T-helper 1 cell treated with Interleukin-12 subunit alpha and Interleukin-12 subunit beta and Interleukin-4 antibody, amounts not matched to agents 30 μg/mL and 1 μg/mL, for 36 hours (primary cell): Measurements from ENCODE around the gene ARL15.

Experiments
- H3K27ac Mint-ChIP-seq: one replicate; pipeline ENCODE4 v1.8.0; 2021; ENCODE audit warnings: mild to moderate bottlenecking, mixed read lengths
- H3K27me3 Mint-ChIP-seq: one replicate; pipeline ENCODE4 v1.8.0; 2021; ENCODE audit warnings: low read depth, mixed read lengths
- H3K36me3 Mint-ChIP-seq: one replicate; pipeline ENCODE4 v1.8.0; 2021; ENCODE audit warnings: low read depth, mixed read lengths
- H3K4me1 Mint-ChIP-seq: one replicate; pipeline ENCODE4 v1.8.0; 2021; ENCODE audit warnings: low read depth, mixed read lengths
- H3K4me3 Mint-ChIP-seq: one replicate; pipeline ENCODE4 v1.8.0; 2021; ENCODE audit warnings: mild to moderate bottlenecking, moderate library complexity, mixed read lengths
- H3K9me3 Mint-ChIP-seq: one replicate; pipeline ENCODE4 v1.8.0; 2021; ENCODE audit warnings: mixed read lengths

The ARL15 gene

DNA sequence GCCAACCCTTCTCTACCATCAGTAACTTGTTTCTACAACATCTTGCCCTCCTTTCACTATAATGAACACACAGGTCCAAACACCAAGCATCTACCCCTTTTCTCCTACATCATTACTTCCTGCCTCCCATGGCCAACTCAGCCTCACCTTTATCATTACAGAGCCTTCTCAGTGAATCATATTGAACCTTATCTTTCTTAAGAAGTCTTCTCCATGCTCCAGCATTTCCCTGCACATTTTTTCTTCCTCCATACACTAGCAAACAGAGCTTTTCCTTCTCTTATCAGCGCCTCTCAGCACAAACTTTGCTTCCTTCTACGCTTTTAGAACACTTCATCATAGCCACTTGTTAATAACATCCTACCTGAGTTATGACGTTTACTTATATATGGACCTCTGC, 148.2 kb downstream of the ARL15 start:
- H3K27ac Mint-ChIP-seq = no peak overlapping the region
- H3K27me3 Mint-ChIP-seq = no peaks in the 10 kb centered on the region
- no peaks in the 10 kb centered on the region for H3K36me3 Mint-ChIP-seq
- no peaks in the 10 kb centered on the region for H3K9me3 Mint-ChIP-seq
- no peak overlapping the region for H3K4me3 Mint-ChIP-seq
- H3K4me1 Mint-ChIP-seq = no peaks in the 10 kb centered on the region

GRCh38 chr5:54160329-54160728, 150.0 kb downstream of the ARL15 start:
- Mint-ChIP-seq H3K36me3 (no peaks in the 10 kb centered on the region), H3K27me3 (no peaks in the 10 kb centered on the region), H3K4me3 (no peak overlapping the region), H3K9me3 (no peaks in the 10 kb centered on the region), H3K27ac (no peak overlapping the region), H3K4me1 (no peaks in the 10 kb centered on the region)

GRCh38 chr5:54159893-54160195, 150.5 kb downstream of the ARL15 start:
- Mint-ChIP-seq H3K4me3 (no peak overlapping the region), H3K4me1 (no peaks in the 10 kb centered on the region), H3K9me3 (no peaks in the 10 kb centered on the region), H3K27me3 (no peaks in the 10 kb centered on the region), H3K36me3 (no peaks in the 10 kb centered on the region), H3K27ac (no peak overlapping the region)

DNA sequence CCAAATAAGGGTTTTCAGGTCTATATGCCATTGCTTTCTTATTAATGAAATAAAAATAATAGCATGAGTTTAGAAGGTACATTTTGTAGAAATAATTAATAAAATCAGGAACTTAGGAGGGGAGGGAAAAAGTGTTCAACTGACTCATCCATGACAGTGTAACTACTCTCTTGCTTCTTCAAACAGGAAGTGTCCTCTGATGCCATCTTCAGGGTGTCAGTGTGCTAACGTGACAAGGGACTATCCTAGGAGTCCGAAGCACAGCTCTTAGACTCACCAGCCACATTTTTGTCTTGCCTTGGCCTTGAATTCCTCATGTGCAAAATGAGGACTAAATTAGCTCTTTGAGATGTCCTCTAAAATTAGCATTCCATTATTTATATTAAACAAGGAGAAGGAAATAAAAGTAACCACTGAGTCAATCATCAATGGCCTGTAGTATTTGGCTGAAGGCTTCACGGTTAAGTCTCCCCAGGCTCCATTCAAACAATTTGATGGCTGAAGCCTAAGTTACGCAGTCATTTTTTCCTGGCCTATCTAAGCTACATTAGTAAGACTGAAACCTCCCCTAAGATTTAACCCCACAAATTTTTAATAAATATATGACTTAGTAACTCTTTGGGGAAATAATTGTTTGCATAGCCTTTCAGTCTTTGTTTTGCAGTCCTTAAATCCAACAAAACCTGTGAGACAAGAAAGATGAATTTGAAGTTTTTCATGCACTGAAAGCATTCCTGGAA, 151.1 kb downstream of the ARL15 start:
- no peak overlapping the region for H3K27ac Mint-ChIP-seq
- no peak overlapping the region for H3K4me3 Mint-ChIP-seq
- H3K4me1 Mint-ChIP-seq = no peaks in the 10 kb centered on the region
- H3K9me3 Mint-ChIP-seq = no peaks in the 10 kb centered on the region
- H3K36me3 Mint-ChIP-seq = no peaks in the 10 kb centered on the region
- no peaks in the 10 kb centered on the region for H3K27me3 Mint-ChIP-seq

- Mint-ChIP-seq H3K36me3 (no peaks in the 10 kb centered on the region), H3K4me3 (no peak overlapping the region), H3K9me3 (no peaks in the 10 kb centered on the region), H3K4me1 (no peaks in the 10 kb centered on the region), H3K27me3 (no peaks in the 10 kb centered on the region), H3K27ac (no peak overlapping the region)
Observed at GRCh38 chr5:54156577-54156976, 153.8 kb downstream of the ARL15 start.

- Mint-ChIP-seq H3K27ac (no peak overlapping the region), H3K27me3 (no peaks in the 10 kb centered on the region), H3K4me3 (no peak overlapping the region), H3K36me3 (no peaks in the 10 kb centered on the region), H3K4me1 (no peaks in the 10 kb centered on the region), H3K9me3 (no peaks in the 10 kb centered on the region)
Observed at GRCh38 chr5:54150841-54151240, 159.5 kb downstream of the ARL15 start.

GRCh38 chr5:54148858-54149257, 161.5 kb downstream of the ARL15 start:
- no peaks in the 10 kb centered on the region for H3K9me3 Mint-ChIP-seq
- H3K4me3 Mint-ChIP-seq = no peak overlapping the region
- H3K36me3 Mint-ChIP-seq = no peaks in the 10 kb centered on the region
- no peak overlapping the region for H3K27ac Mint-ChIP-seq
- H3K27me3 Mint-ChIP-seq = no peaks in the 10 kb centered on the region
- H3K4me1 Mint-ChIP-seq = no peaks in the 10 kb centered on the region

GRCh38 chr5:54148067-54148845, 162.1 kb downstream of the ARL15 start:
- H3K36me3 Mint-ChIP-seq = no peaks in the 10 kb centered on the region
- H3K4me3 Mint-ChIP-seq = no peak overlapping the region
- no peaks in the 10 kb centered on the region for H3K27me3 Mint-ChIP-seq
- H3K4me1 Mint-ChIP-seq = no peaks in the 10 kb centered on the region
- no peaks in the 10 kb centered on the region for H3K9me3 Mint-ChIP-seq
- H3K27ac Mint-ChIP-seq = no peak overlapping the region

DNA sequence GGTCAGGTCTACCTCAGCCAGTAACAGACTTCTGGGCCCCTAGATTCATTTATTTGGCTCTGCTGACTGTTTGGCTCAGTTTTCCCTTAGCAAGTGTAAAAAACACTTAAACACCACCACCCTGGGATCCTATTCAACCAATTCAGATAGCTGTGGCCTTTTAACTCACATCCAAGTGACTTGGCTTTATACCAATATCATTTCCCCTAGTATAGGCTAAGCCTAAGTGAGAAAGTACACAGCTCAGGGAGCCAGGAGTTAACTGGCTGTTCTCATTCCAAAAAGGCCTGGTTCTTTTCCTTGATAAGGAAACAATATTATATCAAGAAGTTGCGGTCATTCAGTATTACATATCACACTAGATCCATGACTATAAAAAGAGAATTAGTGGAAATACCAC, 163.5 kb downstream of the ARL15 start:
- H3K27ac Mint-ChIP-seq = no peak overlapping the region
- H3K4me1 Mint-ChIP-seq = no peaks in the 10 kb centered on the region

GRCh38 chr5:54146390-54146789, 164.0 kb downstream of the ARL15 start:
- Mint-ChIP-seq H3K4me3 (no peak overlapping the region), H3K27ac (no peak overlapping the region), H3K27me3 (no peaks in the 10 kb centered on the region), H3K9me3 (no peaks in the 10 kb centered on the region), H3K36me3 (no peaks in the 10 kb centered on the region), H3K4me1 (no peaks in the 10 kb centered on the region)

More for the DNA sequence above, 163.5 kb downstream of the ARL15 start:
- Mint-ChIP-seq H3K9me3 (no peaks in the 10 kb centered on the region), H3K36me3 (no peaks in the 10 kb centered on the region), H3K4me3 (no peak overlapping the region), H3K27me3 (no peaks in the 10 kb centered on the region)

- Mint-ChIP-seq H3K4me3 (no peak overlapping the region), H3K27ac (no peak overlapping the region), H3K36me3 (no peaks in the 10 kb centered on the region), H3K9me3 (no peaks in the 10 kb centered on the region), H3K27me3 (no peaks in the 10 kb centered on the region), H3K4me1 (no peaks in the 10 kb centered on the region)
Observed at GRCh38 chr5:54140247-54140840, 170.0 kb downstream of the ARL15 start.

- no peak overlapping the region for H3K27ac Mint-ChIP-seq
Observed at GRCh38 chr5:54136516-54137440, 173.6 kb downstream of the ARL15 start.

DNA sequence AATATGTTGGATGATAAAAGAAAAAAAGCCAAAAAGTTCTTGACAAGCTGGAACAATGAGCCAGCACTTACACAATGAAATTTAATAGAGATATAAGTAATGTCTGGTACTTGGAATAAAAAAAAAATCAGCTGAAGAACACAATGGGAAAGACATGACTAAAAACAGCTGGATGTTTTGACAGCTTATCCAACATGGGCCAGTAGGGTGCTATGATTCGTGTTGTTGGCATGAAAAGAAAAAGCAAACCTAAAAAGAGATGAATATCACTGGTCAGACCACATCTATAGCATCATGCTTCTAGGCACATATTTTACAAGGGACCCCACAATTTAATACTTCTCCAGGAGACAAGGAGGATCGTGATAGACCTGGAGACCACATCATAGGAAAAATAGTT, 175.3 kb downstream of the ARL15 start:
- Mint-ChIP-seq H3K36me3 (no peaks in the 10 kb centered on the region), H3K9me3 (no peaks in the 10 kb centered on the region), H3K4me1 (no peaks in the 10 kb centered on the region)

More at GRCh38 chr5:54136516-54137440, 173.6 kb downstream of the ARL15 start:
- no peak overlapping the region for H3K4me3 Mint-ChIP-seq
- H3K4me1 Mint-ChIP-seq = no peaks in the 10 kb centered on the region
- H3K36me3 Mint-ChIP-seq = no peaks in the 10 kb centered on the region
- H3K9me3 Mint-ChIP-seq = no peaks in the 10 kb centered on the region
- no peaks in the 10 kb centered on the region for H3K27me3 Mint-ChIP-seq

GRCh38 chr5:54133917-54134316, 176.5 kb downstream of the ARL15 start:
- Mint-ChIP-seq H3K9me3 (peaks cover 3% of the 10 kb centered on the region), H3K4me3 (no peak overlapping the region), H3K36me3 (no peaks in the 10 kb centered on the region), H3K4me1 (no peaks in the 10 kb centered on the region), H3K27ac (no peak overlapping the region), H3K27me3 (no peaks in the 10 kb centered on the region)

More for the DNA sequence above, 175.3 kb downstream of the ARL15 start:
- H3K27me3 Mint-ChIP-seq = no peaks in the 10 kb centered on the region
- H3K4me3 Mint-ChIP-seq = no peak overlapping the region
- H3K27ac Mint-ChIP-seq = no peak overlapping the region
